ENCODE measurements around the gene CCL18. TPM values are rescaled to one million over a fixed set of nuclear protein-coding genes. Genes with fewer than 3 reads are reported as not detected.
"Not testable (repeated sequence)": the region's sequence is repeated elsewhere in the genome, so short reads cannot be mapped to it uniquely, and the experiment has no call there.

Gene CCL18
- total RNA-seq, 1 experiment from 2014 or later: not detected

DNA sequence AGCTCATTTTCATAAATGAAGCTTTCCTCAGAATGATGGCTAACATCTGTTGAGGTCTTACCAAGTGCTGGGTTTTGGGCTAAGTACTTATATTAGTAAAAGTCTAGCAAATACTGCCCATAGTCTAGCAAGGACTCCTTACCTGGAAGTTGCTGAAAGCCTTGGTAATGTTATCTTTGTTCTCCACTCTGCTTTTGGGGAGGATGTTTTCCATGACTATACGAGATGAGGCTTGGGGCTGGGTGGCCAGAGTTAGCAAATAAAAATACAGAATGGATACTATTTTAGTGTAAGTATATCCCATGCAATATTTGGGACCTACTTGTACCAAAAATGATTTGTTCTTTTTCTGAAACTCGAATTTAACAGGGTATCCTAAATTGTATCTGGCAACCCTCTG, 7.7 kb downstream of the CCL18 start:
- DNase-seq (ENCODE audit: low spot score): no peak

DNA sequence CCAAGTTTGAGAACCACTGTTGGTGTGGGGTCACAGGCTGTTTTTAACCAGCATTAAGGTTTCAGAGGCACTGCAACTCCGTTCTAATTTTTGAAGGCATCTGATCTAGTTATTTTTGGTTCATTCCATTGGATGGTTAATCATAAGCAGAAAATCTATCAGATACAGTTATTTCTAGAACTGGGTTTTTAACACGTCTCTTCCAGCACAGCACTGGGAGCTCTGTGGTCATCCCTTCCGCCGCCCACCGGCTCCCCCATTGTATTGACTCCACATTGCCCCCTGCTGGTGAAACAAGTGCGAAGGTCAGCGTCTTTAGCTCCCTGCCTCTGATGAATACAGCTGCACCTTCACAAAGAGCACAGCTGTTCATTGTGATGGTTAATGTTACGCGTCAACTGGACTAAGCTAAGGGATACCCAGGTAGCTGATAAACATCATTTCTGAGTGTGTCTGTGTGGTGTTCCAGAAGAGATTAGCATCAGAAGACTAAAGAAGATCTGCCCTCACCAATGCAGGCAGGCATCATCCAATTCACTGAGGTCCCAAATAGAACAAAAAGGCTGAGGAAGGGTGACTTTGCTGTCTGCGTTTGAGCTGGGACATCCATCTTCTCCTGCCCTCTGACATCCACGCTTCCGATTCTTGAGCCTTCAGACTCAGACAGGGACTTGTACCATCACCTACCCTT, 8.5 kb downstream of the CCL18 start:
- peak; percentile 55 for DNase-seq (ENCODE audit: low spot score)

DNA sequence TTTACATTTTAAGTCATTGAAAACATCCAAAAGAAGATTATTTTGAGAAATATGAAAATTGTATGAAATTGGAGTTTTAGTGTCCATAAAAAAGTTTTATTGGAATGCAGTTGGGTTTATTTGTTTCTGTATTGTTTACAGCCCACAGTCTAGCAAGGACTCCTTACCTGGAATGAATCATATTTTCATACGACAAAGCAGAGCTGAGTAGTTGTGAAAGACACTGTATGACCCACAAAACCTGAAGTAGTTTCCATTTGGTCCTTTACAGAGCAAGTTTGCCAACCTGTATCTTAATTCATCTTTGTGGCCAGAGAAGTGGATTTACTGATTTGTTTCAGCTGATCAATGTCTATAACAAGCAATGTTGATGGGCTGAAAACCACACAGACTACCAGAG, 10.3 kb downstream of the CCL18 start:
- no peak for DNase-seq (ENCODE audit: low spot score)

DNA sequence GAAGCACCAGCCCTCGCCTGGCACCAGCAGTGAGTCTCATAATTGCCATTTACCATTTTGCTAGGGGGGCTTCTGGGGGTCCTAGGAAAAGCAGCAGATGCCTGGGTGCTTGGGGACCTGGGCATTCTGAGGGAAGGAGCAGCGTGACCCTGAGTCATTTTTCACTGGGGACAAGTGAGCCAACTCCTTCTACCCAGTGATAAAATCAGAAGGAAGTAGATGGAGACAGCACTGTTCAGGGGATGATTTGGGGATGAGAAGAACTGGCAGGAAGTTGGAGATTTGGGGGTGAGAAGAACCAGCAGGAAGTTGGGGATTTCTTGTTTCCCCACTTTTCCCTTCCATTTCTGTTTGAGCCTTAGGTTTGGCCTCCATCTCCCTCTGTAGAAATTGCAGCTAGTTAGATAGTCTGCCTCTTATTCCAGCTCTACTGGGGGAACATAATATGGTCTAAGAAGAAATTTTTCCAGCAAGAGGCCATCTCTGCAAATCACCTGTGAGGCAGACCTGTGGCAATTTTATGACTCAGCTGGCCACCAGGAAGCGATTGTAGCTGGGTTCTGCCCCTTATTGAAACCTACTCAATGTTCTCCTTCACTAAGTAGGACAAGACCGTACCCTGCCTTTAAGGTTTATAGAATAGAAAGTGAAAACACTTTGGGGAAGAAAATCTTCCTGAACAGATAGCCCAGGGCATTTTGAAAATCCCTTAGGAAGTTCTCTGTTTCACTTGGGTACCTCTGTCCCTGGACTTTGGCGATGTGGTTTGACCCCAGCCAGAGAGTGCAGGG, 17.8 kb downstream of the CCL18 start:
- DNase-seq (ENCODE audit: low spot score): not testable (repeated sequence)

DNA sequence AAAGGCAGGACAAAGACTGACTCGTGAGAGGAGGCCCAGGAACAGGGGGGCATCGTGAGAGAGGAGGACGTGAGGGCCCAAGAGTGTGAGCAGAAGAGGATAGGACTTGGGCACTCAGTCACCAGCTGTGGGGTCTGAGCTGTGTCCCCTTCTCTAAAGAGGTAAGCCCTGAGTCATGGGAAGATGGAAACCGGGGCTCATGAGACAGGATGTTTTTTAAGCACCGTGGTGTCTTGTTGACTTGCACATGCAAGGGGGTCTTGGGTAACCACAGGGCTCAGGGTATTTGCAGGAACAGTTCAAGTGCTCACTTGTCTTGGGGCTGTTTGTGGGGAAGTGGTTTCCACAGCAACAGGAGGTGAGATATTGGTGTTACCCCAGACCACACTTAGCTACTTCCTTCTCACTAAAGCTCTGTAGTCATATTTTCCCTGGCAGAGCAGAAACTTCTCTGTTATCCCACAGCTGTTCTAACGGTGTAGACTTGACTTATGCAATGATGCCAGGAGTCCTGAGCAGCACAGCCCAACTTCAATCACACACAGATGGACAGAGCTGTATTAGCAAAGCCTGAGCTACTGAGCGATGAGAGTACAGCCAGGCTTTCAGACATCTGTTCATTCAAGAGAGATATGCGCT, 18.5 kb downstream of the CCL18 start:
- not testable (repeated sequence) for DNase-seq (ENCODE audit: low spot score)

DNA sequence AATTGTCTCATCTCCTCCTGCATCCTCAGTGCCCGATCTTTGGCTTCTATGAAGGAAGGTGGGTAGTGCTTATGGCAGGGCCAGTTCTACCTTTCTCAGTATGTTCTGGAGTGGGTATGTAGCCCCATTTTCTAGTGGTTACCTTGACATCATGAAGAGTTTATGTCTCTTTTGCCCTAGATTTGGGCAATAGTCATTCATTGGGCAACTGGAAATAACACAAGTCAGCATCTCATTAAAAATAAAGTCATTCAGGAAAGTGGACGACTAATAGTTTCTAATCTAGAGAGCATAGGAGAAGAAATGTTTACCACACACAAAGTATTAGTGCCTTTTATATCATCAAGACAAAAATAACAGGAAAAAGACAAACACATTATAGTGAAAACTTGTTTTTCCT, 19.6 kb downstream of the CCL18 start:
- DNase-seq (ENCODE audit: low spot score): not testable (repeated sequence)

DNA sequence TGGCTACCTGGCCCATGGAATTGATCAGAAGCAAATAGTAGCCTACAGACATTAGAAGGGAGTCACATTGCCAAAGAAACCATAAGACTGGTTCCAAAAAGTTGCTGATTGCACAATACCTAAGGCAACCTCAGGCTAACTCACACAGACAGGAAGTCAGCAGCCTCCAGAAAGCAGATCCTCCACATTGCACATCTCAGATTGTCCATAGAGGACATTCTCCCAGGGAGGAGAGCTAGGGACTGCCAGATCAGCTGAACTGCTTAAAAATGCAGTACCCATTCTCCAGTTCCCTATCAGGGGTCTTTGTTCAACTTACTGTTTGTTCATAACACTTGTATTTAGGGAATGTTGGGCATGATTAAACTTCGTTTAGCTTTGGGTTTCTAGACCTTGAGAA, 21.7 kb downstream of the CCL18 start:
- no peak for DNase-seq (ENCODE audit: low spot score)

DNA sequence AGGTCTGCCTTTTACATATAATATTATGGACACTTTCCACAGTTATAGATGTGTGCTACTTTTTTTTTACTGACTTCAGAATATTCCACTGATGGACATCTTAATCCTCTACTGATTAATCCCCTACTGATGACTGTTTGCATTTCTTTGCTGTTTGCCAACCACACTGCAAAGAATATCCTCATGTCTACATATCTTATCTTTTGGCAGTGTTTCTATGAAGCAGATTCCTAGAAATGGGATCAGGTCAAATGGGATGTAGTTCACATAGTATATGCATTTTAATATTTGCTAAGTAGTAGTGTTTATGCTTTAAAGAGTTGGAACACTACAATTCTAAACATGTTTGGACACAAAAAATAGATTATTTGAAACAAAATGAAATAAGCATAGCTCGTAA, 22.7 kb downstream of the CCL18 start:
- no peak for DNase-seq (ENCODE audit: low spot score)

DNA sequence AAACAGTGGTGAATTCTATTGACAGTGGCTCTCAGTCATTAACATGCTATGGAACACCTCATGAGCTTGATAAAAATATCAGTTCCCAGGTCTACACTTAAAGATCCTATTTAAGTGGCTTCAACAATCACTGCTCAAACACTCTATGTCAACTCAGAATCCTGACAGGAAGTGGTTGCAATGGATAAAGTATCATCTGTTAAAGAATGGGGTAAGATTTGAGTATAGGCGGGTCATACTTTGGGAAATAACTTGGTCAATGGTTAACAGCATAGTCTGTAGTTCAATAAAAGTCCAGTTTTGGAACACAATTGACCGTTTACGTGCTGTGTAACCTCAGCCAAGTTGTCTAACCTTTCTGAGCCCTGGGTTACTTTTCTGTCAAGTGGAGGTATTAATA, 23.4 kb downstream of the CCL18 start:
- DNase-seq (ENCODE audit: low spot score): not testable (repeated sequence)

DNA sequence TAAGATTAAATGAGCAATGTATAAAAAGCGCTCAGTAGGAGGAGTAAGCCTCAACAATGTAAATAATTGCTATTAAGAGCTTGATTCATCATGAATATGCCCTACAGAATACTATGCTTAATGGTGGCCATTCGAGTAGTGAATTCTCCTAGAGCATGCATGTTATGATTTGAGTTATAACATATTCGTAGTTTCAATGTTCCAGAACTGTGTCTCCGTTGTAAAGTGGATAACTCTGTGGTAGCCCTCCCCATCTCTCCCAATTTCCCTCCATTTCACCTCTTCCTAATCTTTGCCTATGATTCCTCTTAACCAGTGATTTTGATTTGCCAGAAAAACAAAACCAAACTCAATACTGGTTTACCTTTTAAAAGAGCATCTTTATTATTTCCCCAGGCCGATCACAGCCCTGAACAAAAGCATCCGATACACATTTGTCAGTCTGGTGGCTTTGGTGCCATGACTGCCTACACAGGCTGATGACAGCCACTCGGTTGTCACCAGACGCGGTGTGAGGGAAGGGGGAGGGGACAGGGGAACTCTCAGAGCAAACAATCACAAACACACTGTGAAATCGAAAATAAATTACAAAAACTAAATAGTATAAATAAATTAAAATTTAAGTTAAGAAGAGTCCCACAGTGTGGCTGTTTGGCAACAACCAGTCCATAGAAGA, 24.0 kb downstream of the CCL18 start:
- DNase-seq (ENCODE audit: low spot score): not testable (repeated sequence)

DNA sequence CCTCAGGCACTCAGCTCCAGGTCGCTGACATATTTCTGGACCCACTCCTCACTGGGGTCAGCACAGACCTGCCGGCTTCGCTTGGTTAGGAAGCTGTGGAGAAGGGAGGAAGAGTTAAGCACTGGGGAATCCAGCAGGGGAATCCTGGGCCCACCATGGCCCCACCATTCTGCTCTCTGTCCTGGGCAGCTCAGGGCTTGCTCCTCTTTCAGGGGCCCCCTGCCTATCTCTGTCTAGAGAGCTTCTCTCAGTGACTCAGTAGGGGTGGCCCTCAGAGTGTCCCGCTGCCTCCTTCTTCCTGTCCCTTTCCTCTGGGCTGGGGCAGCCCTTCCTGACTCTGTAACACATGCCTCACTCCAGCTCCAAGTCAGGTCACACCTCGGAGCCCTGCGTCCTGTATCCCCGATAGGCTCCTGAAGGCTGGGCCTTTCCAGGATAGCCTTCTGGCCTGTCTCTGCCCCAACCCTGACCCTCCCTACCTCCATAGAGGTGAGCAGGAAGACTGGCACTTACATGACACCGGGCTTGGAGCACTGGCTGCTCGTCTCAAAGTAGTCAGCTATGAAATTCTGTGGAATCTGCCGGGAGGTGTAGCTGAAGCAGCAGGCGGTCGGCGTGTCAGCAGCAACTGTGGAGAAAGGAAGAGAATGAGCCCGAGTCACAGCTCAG, 24.7 kb downstream of the CCL18 start:
- DNase-seq (ENCODE audit: low spot score): no peak

DNA sequence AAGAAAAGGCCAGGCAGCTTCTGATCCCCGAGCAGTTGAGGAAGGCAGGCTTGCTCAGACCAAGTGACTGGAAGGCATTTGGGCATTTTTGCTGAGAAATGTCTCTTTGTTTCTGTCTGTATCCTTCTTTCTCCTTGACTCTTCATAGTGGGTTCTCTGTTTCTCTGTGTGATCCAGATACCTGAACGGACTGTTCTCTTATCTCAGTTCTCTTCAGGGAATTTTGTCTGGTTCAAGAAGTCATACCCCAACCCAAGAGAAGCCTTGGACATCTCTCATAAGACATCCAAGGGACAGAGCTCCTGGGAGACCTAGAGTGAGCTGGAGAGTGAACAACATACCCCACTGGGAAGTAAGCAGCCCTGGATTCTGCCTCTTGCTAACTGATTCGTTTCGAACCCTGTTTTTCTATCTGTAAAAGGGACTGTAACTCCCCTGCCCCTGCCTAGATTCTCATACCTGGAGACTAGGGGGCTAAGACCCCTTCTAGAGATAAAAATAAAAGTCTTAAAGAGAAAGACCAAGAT, 25.3 kb downstream of the CCL18 start:
- no peak for DNase-seq (ENCODE audit: low spot score)

DNA sequence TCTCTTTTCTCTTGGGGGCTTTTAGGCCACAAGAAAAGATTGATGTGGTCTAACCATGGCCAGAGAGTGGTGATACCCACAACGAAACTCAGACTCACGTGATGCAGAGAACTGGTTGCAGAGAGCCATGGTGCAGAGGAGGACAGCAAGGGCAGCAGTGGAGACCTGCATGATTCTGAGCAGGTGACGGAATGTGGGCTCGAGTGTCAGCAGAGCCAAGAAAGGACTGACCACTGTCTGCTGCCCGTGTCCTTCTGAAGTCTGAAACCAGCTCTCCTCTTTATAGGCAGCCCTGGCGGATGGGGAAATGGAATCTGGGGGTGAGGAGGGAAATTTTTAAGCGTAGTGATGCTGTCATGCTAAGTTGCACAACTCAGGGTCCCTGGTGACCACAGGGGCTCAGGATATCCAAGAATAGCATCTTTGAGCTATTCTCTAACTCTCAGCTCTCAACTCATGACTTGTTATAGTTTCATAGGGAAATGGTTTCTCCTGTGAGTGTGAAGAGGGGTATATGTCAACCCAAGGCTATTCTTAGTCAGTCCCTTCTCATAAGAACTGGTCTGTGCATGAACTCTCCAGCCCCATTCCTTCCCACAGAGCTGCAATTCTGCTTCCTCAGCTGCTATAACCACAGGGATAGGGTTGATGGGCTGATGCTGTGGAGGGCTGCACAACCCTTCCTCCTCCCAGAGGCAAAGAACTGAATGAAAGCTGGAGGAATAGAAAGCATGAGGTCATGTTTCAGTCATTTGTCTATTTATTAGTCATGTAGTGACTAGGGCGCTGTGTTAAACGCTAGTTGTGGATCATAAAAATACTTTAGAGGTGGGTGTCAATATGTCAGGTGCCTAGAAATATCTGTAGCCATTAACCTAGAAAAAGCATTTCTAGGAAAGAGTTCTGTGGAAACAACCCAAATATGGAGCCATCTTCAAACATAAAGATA, 26.1 kb downstream of the CCL18 start, which contains the start of gene CCL3:
Gene CCL3, minus strand, starts transcription at position 256 of the 949 bp plus-strand sequence. Its CDS starts 85 bp downstream, at position 171.
- no peak for DNase-seq (ENCODE audit: low spot score)

DNA sequence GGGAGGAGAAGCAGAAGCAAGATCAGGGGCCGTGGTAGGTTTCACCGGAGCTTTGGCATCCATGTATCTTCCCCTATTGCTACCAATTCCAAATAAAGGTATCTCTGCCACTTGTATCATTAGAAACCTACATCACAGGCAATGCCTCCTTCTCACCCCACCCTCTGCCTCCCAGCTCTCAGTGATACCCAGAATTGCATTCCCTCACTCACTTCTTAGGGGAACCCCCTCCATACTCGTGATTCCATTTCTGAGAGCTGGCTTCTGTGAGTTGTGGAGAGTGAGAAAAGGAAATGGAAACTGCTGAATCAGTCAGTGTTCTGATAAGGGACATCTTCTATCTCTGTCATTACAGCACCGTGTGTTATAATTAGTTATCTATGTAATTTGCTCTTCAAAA, 28.2 kb downstream of the CCL18 start:
- no peak for DNase-seq (ENCODE audit: low spot score)

DNA sequence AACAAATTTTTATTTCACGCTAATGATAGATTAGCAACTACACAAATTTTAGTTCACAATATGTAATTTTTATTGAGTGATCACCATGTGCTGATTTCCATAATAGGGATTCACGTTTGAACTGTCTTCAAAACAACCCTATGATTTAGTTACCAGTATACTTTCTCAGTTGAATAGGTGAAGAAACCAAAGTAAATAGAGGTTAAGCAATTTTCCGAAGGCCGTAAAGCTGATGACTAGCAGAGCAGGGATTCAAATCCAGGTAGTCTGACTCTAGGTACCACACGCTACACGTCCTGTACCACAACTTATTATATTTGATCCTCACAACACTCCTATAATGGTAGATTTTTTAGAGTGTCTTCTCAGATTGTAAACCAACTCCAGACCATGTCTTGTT, 28.6 kb downstream of the CCL18 start:
- not testable (repeated sequence) for DNase-seq (ENCODE audit: low spot score)

DNA sequence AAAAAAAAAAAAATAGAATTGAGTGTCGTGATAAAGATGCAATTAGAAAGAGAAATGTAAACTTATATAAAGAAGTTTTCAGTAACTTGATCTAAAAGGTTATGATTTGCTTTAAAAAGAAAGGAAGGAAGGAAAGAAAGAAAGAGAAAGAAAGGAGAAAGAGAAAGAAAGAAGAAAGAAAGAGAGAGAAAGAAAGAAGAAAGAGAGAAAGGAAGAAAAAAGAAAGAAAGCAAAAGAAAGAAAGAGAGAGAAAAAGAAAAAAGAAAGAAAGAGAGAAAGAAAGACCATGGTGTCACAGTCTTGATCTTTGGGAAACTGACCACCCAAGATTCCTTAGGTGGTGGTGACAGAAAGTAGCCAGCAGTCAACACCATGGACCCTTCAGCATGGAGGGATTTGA, 30.2 kb downstream of the CCL18 start:
- DNase-seq (ENCODE audit: low spot score): no peak

DNA sequence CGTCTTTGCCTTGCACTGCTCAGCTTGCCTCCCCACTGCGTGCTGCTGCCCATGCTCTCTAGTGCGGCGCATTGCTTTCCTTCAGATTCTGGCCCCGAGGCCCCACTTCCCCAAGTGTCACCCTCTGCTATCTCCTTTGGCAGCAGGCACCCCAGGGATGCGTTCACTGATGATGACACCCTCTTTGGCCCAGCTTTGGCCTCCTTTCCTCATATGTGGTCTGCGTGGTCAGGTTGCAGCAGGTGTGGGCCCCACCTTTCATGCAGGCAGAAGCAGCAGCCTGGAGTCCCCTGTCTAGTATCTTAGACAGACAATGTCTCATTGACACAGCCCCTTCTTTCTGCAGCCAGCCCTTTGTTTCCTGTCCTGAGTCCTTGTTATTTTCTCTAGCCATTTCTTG, 30.7 kb downstream of the CCL18 start:
- DNase-seq (ENCODE audit: low spot score): no peak

DNA sequence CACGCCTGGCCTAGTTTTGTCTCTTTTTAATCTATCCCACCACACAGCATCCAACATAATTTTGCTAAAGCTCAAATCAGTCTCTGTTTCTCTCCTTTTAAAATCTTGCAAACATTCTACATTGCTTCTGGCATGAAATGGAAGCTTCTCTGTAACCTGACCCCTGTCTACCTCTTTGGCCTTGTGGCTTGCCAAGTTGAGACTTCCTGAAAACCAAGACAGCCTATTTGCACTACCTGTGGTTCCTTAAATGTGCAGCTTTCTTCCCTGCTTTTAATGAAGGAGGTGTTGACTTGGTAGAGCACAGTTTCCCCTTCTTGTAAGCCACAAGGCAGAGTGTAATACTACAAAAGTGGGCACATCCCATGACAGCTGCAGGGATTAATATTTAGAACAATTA, 31.9 kb downstream of the CCL18 start:
- no peak for DNase-seq (ENCODE audit: low spot score)

DNA sequence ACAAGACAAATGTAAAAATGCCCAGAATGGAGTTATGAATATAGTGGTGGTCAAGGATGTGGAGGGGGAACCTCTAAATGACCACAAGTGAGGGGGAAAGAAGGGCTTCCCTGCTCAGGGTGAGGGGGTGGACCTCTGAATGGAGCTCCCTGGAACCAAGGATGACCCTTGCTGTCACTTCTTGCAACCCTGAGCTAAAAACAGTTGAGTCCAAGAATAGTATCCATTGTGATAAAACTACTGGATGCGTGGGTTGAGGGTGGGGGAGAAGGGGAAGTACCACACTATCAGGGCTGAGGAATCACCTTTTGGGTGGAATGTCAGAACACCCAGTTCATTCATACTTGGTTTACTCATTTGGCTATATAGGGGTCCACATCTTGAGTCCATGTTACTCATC, 34.9 kb downstream of the CCL18 start:
- DNase-seq (ENCODE audit: low spot score): not testable (repeated sequence)

DNA sequence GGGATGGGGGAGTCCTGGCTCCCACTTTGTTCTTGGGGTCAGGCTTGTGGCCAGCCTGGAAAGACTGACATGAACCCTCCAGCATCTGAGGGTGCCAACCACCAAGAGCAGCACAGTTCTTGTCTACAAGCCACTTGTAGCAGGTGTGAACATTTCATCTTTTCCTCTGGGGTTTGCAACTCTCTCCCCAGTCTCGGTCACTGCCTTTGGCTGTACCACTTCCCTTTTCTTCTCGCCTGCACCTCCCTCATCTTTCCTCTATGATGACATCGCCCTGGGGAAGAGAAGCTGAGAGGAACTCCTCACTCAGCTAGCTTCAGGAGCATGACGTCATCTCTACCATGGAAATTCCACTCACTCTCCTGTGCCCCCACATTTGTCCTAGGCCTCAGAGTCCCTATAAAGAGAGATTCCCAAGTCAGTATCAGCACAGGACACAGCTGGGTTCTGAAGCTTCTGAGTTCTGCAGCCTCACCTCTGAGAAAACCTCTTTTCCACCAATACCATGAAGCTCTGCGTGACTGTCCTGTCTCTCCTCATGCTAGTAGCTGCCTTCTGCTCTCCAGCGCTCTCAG, 39.4 kb downstream of the CCL18 start, which contains the start of gene CCL4:
Gene CCL4, plus strand, starts transcription at position 427 of the 575 bp plus-strand sequence. Its CDS starts 79 bp downstream, at position 506.
- DNase-seq (ENCODE audit: low spot score): not testable (repeated sequence)
